ENCODE results near the gene ZNF565. TPM values are rescaled to one million over a fixed set of nuclear protein-coding genes. Genes with fewer than 3 reads are reported as not detected.

The ZNF565 gene
- total RNA-seq, 1 donor from 2014 or later = 4.4 TPM

DNA sequence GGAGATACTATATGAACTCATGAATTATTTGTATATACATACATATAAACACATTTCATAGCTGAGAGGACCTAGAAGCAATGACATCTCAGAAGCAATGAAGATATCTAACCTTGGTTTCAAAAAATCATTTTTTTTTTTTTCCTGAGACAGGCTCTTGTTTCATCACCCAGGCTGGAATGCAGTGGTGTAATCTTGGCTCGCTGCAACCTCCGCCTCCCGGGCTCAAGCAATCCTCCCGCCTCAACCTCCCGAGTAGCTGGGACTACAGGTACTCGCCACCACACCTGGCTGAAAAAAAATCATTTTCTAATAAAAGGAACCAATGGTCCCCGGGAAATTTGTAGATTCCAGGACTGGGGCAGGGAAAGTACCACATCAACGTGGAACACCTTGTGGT lies 4.0 kb downstream of the ZNF565 start:
- H3K27ac ChIP-seq (replicated peaks) = no peak overlapping the region
- TF ChIP-seq, protein P1, sequence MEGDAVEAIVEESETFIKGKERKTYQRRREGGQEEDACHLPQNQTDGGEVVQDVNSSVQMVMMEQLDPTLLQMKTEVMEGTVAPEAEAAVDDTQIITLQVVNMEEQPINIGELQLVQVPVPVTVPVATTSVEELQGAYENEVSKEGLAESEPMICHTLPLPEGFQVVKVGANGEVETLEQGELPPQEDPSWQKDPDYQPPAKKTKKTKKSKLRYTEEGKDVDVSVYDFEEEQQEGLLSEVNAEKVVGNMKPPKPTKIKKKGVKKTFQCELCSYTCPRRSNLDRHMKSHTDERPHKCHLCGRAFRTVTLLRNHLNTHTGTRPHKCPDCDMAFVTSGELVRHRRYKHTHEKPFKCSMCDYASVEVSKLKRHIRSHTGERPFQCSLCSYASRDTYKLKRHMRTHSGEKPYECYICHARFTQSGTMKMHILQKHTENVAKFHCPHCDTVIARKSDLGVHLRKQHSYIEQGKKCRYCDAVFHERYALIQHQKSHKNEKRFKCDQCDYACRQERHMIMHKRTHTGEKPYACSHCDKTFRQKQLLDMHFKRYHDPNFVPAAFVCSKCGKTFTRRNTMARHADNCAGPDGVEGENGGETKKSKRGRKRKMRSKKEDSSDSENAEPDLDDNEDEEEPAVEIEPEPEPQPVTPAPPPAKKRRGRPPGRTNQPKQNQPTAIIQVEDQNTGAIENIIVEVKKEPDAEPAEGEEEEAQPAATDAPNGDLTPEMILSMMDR (IDR thresholded peaks at IDR 0.05; ENCODE audit: borderline replicate concordance) = no peak
- intact Hi-C loops (cut with micrococcal nuclease) = no loop called here
- no peaks in the 10 kb centered on the region for H3K27me3 ChIP-seq (ENCODE audit: low read depth)
- peaks cover 18% of the 10 kb centered on the region for H3K4me1 ChIP-seq
- H3K4me3 ChIP-seq = no peak overlapping the region
- no peaks in the 10 kb centered on the region for H3K9me3 ChIP-seq (replicated peaks)
- DNase-seq = no peak
- H3K36me3 ChIP-seq = peaks cover 12% of the 10 kb centered on the region

DNA sequence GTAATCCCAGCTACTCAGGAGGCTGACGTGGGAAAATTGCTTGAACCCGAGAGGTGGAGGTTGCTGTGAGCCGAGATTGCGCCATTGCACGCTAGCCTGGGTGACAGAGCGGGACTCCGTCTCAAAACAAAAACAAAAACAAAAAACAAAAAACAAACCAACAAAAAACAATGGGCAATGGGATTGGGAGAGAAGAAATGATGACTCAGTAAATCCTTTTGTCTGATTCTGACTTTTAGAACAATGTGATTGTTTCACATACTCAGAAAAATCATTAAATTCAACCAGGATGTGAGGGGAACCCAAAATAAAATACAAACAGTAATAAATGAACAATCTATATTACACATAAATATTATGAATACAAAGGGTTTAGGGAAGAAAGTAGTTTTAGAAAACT lies 5.1 kb downstream of the ZNF565 start:
- intact Hi-C loops (cut with micrococcal nuclease) = no loop called here
- Histone ChIP-seq H3K27me3 (ENCODE audit: low read depth) (no peaks in the 10 kb centered on the region), H3K36me3 (peaks cover 14% of the 10 kb centered on the region), H3K4me1 (peaks cover 12% of the 10 kb centered on the region), H3K9me3 (replicated peaks) (no peaks in the 10 kb centered on the region), H3K4me3 (no peak overlapping the region), H3K27ac (replicated peaks) (no peak overlapping the region)
- DNase-seq = no peak
- TF ChIP-seq, protein P1 (IDR thresholded peaks at IDR 0.05; ENCODE audit: borderline replicate concordance) = no peak

DNA sequence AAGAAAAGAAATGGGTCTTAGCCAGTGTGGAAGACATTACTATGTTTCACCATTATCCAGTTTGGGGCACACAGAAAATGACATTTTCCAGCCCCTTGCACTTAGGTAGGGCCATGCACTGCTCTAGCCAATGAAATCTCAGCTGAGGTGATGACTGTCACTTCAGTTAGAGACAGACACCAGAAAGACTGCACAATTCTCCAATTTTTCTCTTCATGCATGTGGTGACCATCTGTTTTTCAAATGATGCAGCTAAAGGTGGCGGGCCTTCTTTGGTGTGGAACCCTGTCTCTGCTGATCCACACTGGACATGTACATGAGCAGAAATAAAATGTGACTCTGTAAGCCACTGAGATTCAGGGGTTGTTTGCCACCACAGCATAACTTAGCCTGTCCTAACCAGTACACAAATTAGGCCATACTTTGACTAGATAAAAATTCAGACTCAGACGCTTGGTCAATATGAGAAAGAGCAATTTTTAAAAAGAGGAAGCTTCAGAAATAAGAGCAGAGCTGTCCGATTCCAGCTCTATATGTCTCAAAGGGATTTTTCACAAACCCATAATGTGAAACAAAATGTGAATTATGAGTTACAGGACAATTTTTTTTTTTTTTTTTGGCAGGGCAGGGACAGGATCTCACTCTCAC lies 6.7 kb downstream of the ZNF565 start:
- intact Hi-C loops (cut with micrococcal nuclease) = no loop called here
- TF ChIP-seq, protein P1 (IDR thresholded peaks at IDR 0.05; ENCODE audit: borderline replicate concordance) = no peak
- Histone ChIP-seq H3K27ac (replicated peaks) (no peak overlapping the region), H3K27me3 (ENCODE audit: low read depth) (no peaks in the 10 kb centered on the region), H3K9me3 (replicated peaks) (no peaks in the 10 kb centered on the region), H3K36me3 (peaks cover 14% of the 10 kb centered on the region), H3K4me3 (no peak overlapping the region), H3K4me1 (no peaks in the 10 kb centered on the region)
- DNase-seq = no peak

DNA sequence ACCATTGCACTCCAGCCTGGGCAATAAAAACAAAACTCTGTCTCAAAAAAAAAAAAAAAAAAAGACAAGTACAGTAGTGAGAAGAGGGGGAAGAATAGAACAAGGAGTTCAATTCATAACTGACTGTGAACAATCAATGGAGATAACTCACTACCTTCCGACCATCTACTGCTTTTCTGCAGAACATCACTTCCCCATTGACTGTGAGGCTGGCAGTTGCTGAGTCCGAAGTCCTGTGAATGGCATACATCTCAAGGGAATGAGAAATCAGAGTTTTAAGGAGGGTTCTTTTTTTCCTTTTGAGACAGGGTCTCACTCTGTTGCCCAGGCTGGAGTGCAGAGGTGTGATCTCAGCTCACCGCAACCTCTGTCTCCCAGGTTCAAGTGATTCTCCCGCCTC lies 11.2 kb downstream of the ZNF565 start:
- TF ChIP-seq, protein P1 (IDR thresholded peaks at IDR 0.05; ENCODE audit: borderline replicate concordance) = no peak
- no peak for DNase-seq
- Histone ChIP-seq H3K36me3 (peaks cover 30% of the 10 kb centered on the region), H3K9me3 (replicated peaks) (no peaks in the 10 kb centered on the region), H3K27ac (replicated peaks) (no peak overlapping the region), H3K27me3 (ENCODE audit: low read depth) (no peaks in the 10 kb centered on the region), H3K4me3 (no peak overlapping the region), H3K4me1 (no peaks in the 10 kb centered on the region)
- intact Hi-C loops (cut with micrococcal nuclease) = no loop called here

DNA sequence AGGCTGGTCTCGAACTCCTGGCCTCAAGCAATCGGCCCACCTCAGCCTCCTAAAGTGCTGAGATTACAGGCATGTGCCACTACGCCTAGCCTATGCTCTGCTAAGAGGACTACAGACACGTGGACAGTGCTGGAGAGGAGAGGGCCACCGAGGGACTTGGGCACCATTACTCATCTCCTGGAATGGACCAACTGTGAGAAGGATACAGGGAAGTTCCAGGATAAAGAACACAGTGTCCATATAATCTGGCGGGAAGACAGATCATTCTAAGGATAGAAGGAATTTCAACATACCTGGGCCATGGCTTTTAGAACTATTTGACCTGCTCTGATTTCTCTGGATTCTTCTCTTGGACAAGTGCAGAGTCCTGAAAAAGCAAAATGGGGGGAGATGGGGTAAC lies 12.8 kb downstream of the ZNF565 start:
- Histone ChIP-seq H3K9me3 (replicated peaks) (no peaks in the 10 kb centered on the region), H3K27ac (replicated peaks) (no peak overlapping the region), H3K4me3 (no peak overlapping the region), H3K27me3 (ENCODE audit: low read depth) (no peaks in the 10 kb centered on the region), H3K4me1 (no peaks in the 10 kb centered on the region), H3K36me3 (peaks cover 30% of the 10 kb centered on the region)
- no peak for DNase-seq
- intact Hi-C loops (cut with micrococcal nuclease) = no loop called here
- TF ChIP-seq, protein P1 (IDR thresholded peaks at IDR 0.05; ENCODE audit: borderline replicate concordance) = no peak
